K562 (cell line): ENCODE results near the gene TKT. TPM values are rescaled to one million over a fixed set of nuclear protein-coding genes. Genes with fewer than 3 reads are reported as not detected.

Experiments
- ARID1B ChIP-seq: fragments of 450-650 bp; IDR thresholded peaks from 2 replicates; pipeline ENCODE4 v1.6.1; 2016; ENCODE audit warnings: antibody characterized with exemption, mild to moderate bottlenecking, inconsistent platforms
- C11orf30 ChIP-seq: fragments of 450-650 bp; IDR thresholded peaks from 2 replicates; pipeline ENCODE4 v1.6.1; 2016; ENCODE audit warnings: low read depth, mild to moderate bottlenecking
- CBX2 ChIP-seq: fragments of 200-600 bp; sonication (generic); IDR thresholded peaks from one replicate; pipeline ENCODE4 v1.6.1; 2012; ENCODE audit warnings: mild to moderate bottlenecking, low read length, inconsistent platforms; ENCODE audit not compliant: insufficient read depth, poor library complexity, severe bottlenecking
- EZH2 ChIP-seq: IDR thresholded peaks from 2 replicates; pipeline ENCODE4 v1.6.1; 2012; ENCODE audit warnings: low read depth, mild to moderate bottlenecking, inconsistent platforms, low read length, borderline replicate concordance
- FOSL1 ChIP-seq: fragments of 200-800 bp; sonication (Bioruptor generic); conservative IDR thresholded peaks from 2 replicates; pipeline ENCODE4 v1.6.1; 2016; ENCODE audit warnings: missing genetic modification characterization, missing compliant biosample characterization
- FOXJ2 ChIP-seq: fragments of 200-800 bp; sonication (Bioruptor generic); IDR thresholded peaks from 2 replicates; pipeline ENCODE4 v1.6.1; 2016; ENCODE audit warnings: missing genetic modification characterization, missing compliant biosample characterization
- HLTF ChIP-seq: fragments of 450-650 bp; IDR thresholded peaks from 2 replicates; pipeline ENCODE4 v1.6.1; 2016
- HMGN3 ChIP-seq: IDR thresholded peaks from 2 replicates; pipeline ENCODE4 v1.6.1; 2011; ENCODE audit warnings: borderline replicate concordance, low read depth, mild to moderate bottlenecking, mixed read lengths, low read length; ENCODE audit not compliant: insufficient read length; ENCODE audit errors: extremely low read depth
- MEF2D ChIP-seq: conservative IDR thresholded peaks from 2 replicates; pipeline ENCODE4 v1.6.1; 2016; ENCODE audit warnings: low read depth, missing genetic modification characterization, missing compliant biosample characterization
- NCOA4 ChIP-seq: fragments of 450-650 bp; IDR thresholded peaks from 2 replicates; pipeline ENCODE4 v1.6.1; 2018; ENCODE audit warnings: mild to moderate bottlenecking; ENCODE audit not compliant: partially characterized antibody
- OTX1 ChIP-seq: fragments of 450-650 bp; formaldehyde crosslinking; IDR thresholded peaks from 2 replicates; pipeline ENCODE4 v1.4.0; 2022; ENCODE audit warnings: mild to moderate bottlenecking
- POU5F1 ChIP-seq: fragments of 150-350 bp; IDR thresholded peaks from 2 replicates; pipeline ENCODE4 v1.6.1; 2014; ENCODE audit warnings: borderline replicate concordance, low read length, low read depth, mild to moderate bottlenecking; ENCODE audit not compliant: partially characterized antibody
- RB1 ChIP-seq: fragments of 450-650 bp; IDR thresholded peaks from 2 replicates; pipeline ENCODE4 v1.6.1; 2017; ENCODE audit warnings: low read depth, mild to moderate bottlenecking
- SMAD1 ChIP-seq: fragments of 150-350 bp; IDR thresholded peaks from 2 replicates; pipeline ENCODE4 v1.6.1; 2014; ENCODE audit warnings: low read length, low read depth; ENCODE audit not compliant: partially characterized antibody
- SMARCA5 ChIP-seq: fragments of 450-650 bp; IDR thresholded peaks from 2 replicates; pipeline ENCODE4 v1.6.1; 2016
- U2AF1 ChIP-seq: fragments of 200-400 bp; formaldehyde crosslinking; optimal IDR thresholded peaks from 2 replicates; pipeline ENCODE3; 2017; ENCODE audit warnings: mild to moderate bottlenecking, low read depth, low read length, moderate library complexity
- ZNF23 ChIP-seq: fragments of 250-450 bp; sonication (Bioruptor Pico); IDR thresholded peaks from 2 replicates; pipeline ENCODE4 v1.4.0; 2020; ENCODE audit warnings: mild to moderate bottlenecking
- ZNF282 ChIP-seq: sonication (generic); formaldehyde crosslinking; IDR thresholded peaks from 2 replicates; pipeline ENCODE4 v1.8.1; 2023; ENCODE audit warnings: missing genetic modification reagents
- ZSCAN29 ChIP-seq: fragments of 450-650 bp; IDR thresholded peaks from 2 replicates; pipeline ENCODE4 v1.6.1; 2017
- polyA plus RNA-seq, 8 experiments: library from polyadenylated mRNA; depleted of rRNA in 4 of 8; stranded (reverse) in 5 of 8; unstranded in 3 of 8; fragments of >200 nt; fragmentation: Nextera tagmentation in 2 of 8; fragmentation: Illumina TruSeq in 1 of 8; extraction: Ambion mirVana in 2 of 8; extraction: Trizol in 1 of 8; gene quantifications; 2 replicates each; pipeline versions ENCODE4 v1.2.1 to v1.2.3, GENCODE V29; 2011 to 2014; ENCODE audit warnings: inconsistent platforms in 1 of 8, missing spikeins in 1 of 8
- total RNA-seq, 7 experiments: library from RNA; depleted of rRNA in 6 of 7; stranded (reverse); fragments of >200 nt in 6 of 7; fragmentation: Illumina TruSeq in 2 of 7; extraction: Trizol in 2 of 7; gene quantifications; 2 replicates each; pipeline versions ENCODE4 v1.2.1 to v1.2.3, GENCODE V29; 2011 to 2021; ENCODE audit warnings: low replicate concordance in 1 of 7
- TF ChIP-seq, protein P1 (sequence below): sonication (generic); formaldehyde crosslinking; IDR thresholded peaks from 2 replicates; pipeline ENCODE4 v1.5.0; 2020; ENCODE audit warnings: missing genetic modification reagents
- TF ChIP-seq, protein P2 (sequence below): sonication (generic); formaldehyde crosslinking; IDR thresholded peaks from 2 replicates; pipeline ENCODE4 v1.8.0; 2022; ENCODE audit warnings: mild to moderate bottlenecking, low read depth, missing genetic modification reagents
- TF ChIP-seq, protein P3 (sequence below): fragments of 250-450 bp; sonication (Bioruptor Pico); IDR thresholded peaks from 2 replicates; pipeline ENCODE4 v1.9.0; 2021; ENCODE audit warnings: mild to moderate bottlenecking, inconsistent platforms
- TF ChIP-seq, protein P4 (sequence below): IDR thresholded peaks from 2 replicates; pipeline ENCODE4 v1.6.1; 2011; ENCODE audit warnings: borderline replicate concordance, low read depth, mild to moderate bottlenecking, moderate library complexity, low read length; ENCODE audit not compliant: insufficient read depth, poor library complexity, severe bottlenecking

TKT gene
- total and polyA plus RNA-seq, 9 of the 15 experiments (the other 6 are each of a cell fraction or from before 2014, with no cell fraction given) = 58.1 to 401 (median 187) TPM

DNA sequence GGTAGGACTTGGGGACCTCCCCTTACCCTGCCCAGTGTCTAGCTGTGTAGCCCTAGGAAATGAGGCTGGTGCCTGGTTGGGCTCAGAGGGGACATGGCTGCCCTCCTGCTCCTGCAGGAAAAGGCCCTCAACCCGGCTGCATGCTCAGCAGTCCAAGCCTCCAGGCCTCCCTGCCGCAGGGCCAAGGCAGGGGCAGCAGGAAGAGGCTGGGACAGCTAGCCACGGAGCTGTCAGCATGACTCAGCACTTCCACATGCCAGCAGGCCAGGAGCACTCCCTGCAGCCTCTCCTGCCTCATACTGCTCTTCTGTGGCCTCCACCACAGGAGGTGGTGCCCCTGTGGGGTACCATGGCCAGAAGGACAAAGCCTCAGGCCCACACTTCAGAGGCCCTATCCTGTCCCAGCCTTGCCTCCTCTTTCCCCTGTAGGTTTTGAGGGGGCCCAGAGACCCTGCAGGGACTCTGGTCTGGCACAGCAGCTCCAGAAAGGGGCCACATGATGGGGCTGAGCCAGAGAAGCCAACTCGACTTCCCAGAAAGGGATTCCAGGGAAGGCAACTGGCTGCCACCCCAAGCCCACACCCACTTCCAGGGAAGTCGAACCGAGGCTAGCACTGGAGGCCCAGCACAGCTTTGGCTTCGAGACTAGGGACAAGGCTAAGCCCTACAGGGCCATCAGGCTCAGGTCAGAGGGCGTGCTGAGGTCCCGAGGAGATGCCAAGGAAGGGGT lies 19.5 kb downstream of the TKT start (continued):
- TF ChIP-seq EZH2 (no peak), HLTF (no peak), CBX2 (no peak), FOXJ2 (tag) (peak; percentile 37; the same call in 1 of the 2 replicates), MEF2D (tag) (peak; percentile 71), FOSL1 (tag) (no peak; the same call in 1 of the 2 replicates), ZNF282 (no peak), SMAD1 (no peak), U2AF1 (no peak), OTX1 (CRISPR knock-in tag) (no peak), HMGN3 (no peak), ARID1B (0 out of 2 replicates have a peak, but pooled peaks have one; percentile 27), SMARCA5 (no peak), ZNF23 (CRISPR knock-in tag) (no peak; the same call in 1 of the 2 replicates), C11orf30 (peak; percentile 96), RB1 (no peak), POU5F1 (no peak), ZSCAN29 (no peak), NCOA4 (no peak)
- TF ChIP-seq, protein P1, sequence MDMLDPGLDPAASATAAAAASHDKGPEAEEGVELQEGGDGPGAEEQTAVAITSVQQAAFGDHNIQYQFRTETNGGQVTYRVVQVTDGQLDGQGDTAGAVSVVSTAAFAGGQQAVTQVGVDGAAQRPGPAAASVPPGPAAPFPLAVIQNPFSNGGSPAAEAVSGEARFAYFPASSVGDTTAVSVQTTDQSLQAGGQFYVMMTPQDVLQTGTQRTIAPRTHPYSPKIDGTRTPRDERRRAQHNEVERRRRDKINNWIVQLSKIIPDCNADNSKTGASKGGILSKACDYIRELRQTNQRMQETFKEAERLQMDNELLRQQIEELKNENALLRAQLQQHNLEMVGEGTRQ (CRISPR knock-in tag) = no peak
- TF ChIP-seq, protein P2, sequence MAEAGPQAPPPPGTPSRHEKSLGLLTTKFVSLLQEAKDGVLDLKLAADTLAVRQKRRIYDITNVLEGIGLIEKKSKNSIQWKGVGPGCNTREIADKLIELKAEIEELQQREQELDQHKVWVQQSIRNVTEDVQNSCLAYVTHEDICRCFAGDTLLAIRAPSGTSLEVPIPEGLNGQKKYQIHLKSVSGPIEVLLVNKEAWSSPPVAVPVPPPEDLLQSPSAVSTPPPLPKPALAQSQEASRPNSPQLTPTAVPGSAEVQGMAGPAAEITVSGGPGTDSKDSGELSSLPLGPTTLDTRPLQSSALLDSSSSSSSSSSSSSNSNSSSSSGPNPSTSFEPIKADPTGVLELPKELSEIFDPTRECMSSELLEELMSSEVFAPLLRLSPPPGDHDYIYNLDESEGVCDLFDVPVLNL (CRISPR knock-in tag) = no peak
- TF ChIP-seq, protein P3, sequence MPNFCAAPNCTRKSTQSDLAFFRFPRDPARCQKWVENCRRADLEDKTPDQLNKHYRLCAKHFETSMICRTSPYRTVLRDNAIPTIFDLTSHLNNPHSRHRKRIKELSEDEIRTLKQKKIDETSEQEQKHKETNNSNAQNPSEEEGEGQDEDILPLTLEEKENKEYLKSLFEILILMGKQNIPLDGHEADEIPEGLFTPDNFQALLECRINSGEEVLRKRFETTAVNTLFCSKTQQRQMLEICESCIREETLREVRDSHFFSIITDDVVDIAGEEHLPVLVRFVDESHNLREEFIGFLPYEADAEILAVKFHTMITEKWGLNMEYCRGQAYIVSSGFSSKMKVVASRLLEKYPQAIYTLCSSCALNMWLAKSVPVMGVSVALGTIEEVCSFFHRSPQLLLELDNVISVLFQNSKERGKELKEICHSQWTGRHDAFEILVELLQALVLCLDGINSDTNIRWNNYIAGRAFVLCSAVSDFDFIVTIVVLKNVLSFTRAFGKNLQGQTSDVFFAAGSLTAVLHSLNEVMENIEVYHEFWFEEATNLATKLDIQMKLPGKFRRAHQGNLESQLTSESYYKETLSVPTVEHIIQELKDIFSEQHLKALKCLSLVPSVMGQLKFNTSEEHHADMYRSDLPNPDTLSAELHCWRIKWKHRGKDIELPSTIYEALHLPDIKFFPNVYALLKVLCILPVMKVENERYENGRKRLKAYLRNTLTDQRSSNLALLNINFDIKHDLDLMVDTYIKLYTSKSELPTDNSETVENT (CRISPR knock-in tag) = no peak
- TF ChIP-seq, protein P4, sequence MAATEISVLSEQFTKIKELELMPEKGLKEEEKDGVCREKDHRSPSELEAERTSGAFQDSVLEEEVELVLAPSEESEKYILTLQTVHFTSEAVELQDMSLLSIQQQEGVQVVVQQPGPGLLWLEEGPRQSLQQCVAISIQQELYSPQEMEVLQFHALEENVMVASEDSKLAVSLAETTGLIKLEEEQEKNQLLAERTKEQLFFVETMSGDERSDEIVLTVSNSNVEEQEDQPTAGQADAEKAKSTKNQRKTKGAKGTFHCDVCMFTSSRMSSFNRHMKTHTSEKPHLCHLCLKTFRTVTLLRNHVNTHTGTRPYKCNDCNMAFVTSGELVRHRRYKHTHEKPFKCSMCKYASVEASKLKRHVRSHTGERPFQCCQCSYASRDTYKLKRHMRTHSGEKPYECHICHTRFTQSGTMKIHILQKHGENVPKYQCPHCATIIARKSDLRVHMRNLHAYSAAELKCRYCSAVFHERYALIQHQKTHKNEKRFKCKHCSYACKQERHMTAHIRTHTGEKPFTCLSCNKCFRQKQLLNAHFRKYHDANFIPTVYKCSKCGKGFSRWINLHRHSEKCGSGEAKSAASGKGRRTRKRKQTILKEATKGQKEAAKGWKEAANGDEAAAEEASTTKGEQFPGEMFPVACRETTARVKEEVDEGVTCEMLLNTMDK = no peak
